C1 segment of cervical spinal cord (tissue), 14 donors: ENCODE measurements around the gene SGCA.

ENCODE experiments used
- DNase-seq, 14 donors: peaks; one replicate each; lab custom pipeline; 2025; lab: John Stamatoyannopoulos, UW

Gene SGCA

GRCh38 chr17:50207792-50208567, 42.2 kb downstream of the SGCA start:
- no peak for DNase-seq

GRCh38 chr17:50208611-50209061, 42.8 kb downstream of the SGCA start:
- no peak for DNase-seq

GRCh38 chr17:50209133-50209471, 43.3 kb downstream of the SGCA start:
- no peak for DNase-seq

GRCh38 chr17:50209472-50210239, 43.9 kb downstream of the SGCA start:
- DNase-seq = no peak

GRCh38 chr17:50210240-50211225, 44.7 kb downstream of the SGCA start:
- no peak for DNase-seq

GRCh38 chr17:50211249-50212120, 45.7 kb downstream of the SGCA start:
- no peak for DNase-seq

GRCh38 chr17:50212121-50212843, 46.5 kb downstream of the SGCA start:
- DNase-seq = no peak

- no peak for DNase-seq
Observed at GRCh38 chr17:50213026-50214022, 47.5 kb downstream of the SGCA start.

- DNase-seq = no peak
Observed at GRCh38 chr17:50214976-50215760, 49.4 kb downstream of the SGCA start.

- DNase-seq = no peak
Observed at GRCh38 chr17:50217591-50217990, 51.8 kb downstream of the SGCA start.

- DNase-seq = no peak
Observed at GRCh38 chr17:50218071-50218759, 52.4 kb downstream of the SGCA start.

GRCh38 chr17:50218771-50219315, 53.0 kb downstream of the SGCA start:
- DNase-seq = no peak

- no peak for DNase-seq
Observed at GRCh38 chr17:50219342-50219741, 53.5 kb downstream of the SGCA start.

GRCh38 chr17:50219939-50220465, 54.2 kb downstream of the SGCA start:
- no peak for DNase-seq

- no peak for DNase-seq
Observed at GRCh38 chr17:50220811-50221210, 55.0 kb downstream of the SGCA start.

GRCh38 chr17:50221266-50221863, 55.6 kb downstream of the SGCA start:
- no peak for DNase-seq
